GM19035 (cell line): ENCODE data around the gene DGCR2.
A peak's percentile ranks its signal among the peaks of the same experiment; 100 is the strongest.

Experiments used
- ATAC-seq: cut with Tn5 transposase; IDR thresholded peaks from one replicate; pipeline ENCODE4 v1.9.1; 2021; ENCODE audit not compliant: unreplicated experiment

The DGCR2 gene

DNA sequence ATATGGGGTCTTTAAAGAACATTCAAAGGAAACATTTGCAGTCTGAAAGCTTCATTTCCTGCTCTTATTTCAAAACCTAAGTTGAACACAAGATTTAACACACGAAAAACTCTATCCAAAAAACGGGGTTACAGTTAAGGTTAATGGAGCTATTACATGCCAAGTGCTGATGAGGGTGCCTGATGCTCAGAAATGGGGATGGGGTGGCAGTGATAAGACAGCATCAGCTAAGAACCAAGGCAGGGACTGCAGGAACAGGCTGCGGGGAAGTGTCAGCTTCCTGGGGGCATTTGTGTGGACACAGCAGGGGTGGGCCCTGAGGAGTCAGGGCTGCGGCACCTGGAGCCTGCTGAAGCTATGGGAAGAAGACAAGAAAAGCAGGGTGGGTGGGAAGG lies 12.2 kb downstream of the DGCR2 start:
- ATAC-seq = no peak

GRCh38 chr22:19109198-19110063 lies 12.8 kb downstream of the DGCR2 start:
- ATAC-seq = peak; percentile 69

GRCh38 chr22:19108807-19109197 lies 13.4 kb downstream of the DGCR2 start:
- ATAC-seq = no peak

GRCh38 chr22:19107730-19108074 lies 14.5 kb downstream of the DGCR2 start:
- ATAC-seq = no peak

DNA sequence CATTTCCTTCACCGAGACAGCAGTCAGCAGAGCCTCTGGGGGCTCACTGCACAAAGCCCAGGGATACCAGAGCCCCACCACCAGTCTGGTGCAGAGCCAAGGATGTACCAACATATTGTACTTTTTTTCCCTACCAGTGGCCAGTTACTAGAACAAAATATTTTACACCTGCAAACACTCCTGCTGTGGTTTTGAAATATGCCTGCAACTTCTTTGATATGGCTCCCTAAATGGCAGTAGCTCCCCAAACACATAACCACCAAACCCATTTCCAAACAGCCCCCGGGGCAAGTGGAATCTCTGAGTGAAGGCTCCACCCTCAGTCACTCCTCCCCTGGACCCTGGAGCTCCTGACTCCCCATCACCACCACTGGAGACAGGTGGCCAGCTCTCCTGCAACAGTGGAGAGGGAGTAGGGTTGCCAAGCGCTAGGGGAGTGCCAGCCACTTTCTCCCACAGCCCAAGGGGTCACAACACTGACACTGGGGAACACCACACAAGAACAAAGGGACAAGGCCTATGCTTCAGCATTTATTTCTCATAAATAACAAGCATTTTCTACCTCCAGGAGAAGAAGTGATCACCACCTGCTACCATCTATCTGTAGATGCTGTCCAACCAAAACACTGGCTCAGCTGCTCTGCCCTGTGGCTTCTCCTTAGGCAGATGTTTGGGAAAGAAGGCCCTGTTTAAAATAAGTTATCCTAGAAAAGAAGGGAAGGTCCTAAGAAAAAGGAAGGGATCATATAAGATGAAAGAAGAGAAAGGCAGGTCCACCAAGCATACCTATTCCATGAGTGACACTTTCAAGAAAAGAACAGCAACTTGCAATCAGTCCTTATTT lies 15.1 kb downstream of the DGCR2 start:
- ATAC-seq = no peak

- no peak for ATAC-seq
These were observed 16.1 kb downstream of the DGCR2 start for GRCh38 chr22:19105867-19106802.

DNA sequence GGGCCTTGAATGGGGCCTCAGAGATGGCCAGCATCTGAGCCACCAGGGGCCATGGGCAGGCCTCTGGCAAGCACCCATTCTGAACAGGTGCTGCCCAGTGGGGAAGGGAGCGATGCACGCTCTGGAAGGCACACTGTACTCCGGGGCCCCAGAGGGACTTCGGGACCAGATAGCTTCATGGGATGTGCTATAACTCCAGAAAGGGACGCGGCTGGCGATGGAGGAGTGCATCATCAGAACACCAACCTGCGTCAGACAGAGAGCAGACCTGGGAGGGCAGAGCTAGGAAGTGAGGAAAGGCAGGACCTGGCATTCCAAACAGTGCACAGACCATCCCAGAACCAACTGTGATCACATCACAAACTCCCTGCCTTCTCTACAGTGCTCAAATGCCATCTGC lies 16.8 kb downstream of the DGCR2 start:
- no peak for ATAC-seq

DNA sequence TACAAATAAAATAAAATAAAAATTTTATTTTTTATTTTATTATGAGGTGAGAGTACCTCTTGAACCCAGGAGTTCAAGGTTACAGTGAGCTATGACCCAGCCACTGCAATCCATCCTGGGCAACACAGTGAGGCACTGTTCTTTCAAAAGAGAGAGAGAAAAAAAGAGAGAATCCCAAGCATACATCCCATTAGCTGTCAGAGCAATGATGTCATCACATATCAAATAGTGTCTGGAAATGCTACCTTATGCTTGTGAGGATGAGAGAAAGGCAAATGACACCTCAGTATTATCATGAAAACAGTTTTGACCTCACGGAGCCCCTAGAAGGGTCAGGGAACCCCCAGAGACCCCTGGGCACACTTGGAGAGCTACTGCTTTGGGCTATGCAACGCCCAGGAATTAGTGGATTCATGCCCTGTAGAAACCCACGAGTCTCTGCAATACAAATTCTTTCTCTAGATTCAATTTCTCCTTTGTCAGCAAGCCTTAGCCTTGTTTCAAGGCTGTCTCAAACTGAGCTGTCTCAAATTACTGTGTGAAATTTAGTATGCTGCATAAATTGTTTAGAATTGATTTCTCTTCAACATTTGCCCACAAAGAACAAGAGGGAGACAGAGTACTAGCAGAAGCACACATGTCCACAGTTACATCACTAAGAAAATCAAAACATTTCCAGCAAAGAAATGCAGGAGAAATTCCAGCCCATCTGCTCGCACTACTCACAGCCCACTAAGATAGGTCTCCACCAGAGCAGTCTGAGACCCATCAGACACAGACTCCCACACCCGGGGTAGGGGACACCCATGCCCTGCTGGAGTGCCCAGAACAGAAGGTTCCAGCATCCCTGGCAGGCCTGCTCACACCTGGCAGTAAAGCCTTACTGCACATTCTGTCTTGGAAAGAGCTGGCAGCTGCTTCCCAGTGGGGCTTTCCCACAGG lies 18.1 kb downstream of the DGCR2 start:
- ATAC-seq = no peak

DNA sequence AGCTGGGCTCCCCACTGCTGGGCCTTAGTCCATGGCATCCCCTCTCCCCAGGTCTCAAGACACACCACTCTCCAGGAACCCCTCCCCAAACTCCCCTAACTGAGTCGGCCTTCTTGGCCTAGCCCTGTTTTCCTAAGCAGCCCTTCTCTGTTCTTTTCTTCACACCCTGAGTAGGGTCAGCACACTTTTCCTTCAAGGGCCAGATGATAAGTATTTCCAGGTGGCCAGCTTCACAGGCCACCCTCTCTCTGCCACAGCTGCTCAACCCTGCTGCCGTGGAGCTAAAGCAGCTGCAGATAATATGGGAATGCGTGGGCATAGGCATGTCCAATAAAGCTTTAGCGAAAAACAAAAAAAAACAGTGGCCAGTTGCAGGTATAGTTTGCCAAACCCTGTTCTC lies 24.1 kb downstream of the DGCR2 start:
- ATAC-seq = no peak

- no peak for ATAC-seq
These were observed 24.7 kb downstream of the DGCR2 start for GRCh38 chr22:19097518-19097917.

DNA sequence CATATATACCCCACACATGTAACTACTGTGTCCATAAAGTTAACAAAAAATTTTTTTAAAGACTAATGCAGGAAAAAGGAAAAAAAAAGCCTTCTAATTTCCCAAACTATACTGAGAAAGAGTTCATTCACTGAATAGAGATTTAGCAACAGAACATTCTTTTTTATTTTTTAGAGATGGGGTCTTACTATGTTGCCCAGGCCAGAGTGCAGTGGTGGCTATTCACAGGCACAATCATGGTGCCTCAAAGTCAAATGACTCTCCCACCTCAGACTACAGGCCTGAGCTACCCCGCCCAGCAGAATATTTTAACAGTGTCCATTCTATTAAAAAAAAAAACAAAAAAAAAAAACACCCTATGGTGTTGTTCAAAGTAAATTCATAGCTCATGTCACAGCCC lies 25.7 kb downstream of the DGCR2 start:
- no peak for ATAC-seq

GRCh38 chr22:19094393-19094997 lies 27.7 kb downstream of the DGCR2 start:
- ATAC-seq = no peak

DNA sequence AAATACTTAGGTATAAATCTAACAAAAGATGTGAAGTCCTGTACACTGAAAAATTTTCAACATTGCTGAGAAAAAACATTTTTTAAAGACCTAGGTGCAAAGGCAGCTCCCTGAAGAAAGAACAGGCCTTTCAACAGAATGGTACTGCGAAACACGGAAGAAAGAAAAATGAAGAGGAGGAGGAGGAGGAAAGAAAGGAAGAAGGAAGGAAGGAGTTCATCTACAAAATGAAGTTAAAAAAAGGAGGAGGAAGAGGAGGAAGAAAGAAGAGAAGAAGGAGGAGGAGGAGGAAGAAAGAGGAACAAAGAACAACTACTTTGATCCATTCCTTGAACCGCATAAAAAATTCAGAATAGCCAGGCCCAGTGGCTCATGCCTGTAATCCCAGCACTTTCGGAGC lies 29.5 kb downstream of the DGCR2 start:
- no peak for ATAC-seq

GRCh38 chr22:19090586-19091127 lies 31.6 kb downstream of the DGCR2 start:
- ATAC-seq = no peak

DNA sequence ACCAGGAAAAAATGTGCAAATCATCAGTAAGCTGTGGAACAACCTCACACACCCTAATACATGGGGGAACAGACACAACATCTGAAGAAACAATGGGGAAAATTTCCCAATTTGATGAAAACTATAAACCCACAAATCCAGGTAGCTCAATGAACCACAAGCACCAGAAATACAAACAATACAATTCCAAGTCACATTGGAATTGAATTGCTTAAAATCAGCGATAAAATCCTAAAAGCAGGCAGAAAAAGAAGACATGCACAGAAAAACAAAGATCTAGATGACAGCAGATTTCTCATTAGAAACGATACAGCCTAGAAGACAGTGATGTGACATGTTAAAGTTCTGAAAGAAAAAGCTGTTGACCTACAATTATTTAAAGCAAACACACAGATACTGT lies 32.0 kb downstream of the DGCR2 start:
- no peak for ATAC-seq

DNA sequence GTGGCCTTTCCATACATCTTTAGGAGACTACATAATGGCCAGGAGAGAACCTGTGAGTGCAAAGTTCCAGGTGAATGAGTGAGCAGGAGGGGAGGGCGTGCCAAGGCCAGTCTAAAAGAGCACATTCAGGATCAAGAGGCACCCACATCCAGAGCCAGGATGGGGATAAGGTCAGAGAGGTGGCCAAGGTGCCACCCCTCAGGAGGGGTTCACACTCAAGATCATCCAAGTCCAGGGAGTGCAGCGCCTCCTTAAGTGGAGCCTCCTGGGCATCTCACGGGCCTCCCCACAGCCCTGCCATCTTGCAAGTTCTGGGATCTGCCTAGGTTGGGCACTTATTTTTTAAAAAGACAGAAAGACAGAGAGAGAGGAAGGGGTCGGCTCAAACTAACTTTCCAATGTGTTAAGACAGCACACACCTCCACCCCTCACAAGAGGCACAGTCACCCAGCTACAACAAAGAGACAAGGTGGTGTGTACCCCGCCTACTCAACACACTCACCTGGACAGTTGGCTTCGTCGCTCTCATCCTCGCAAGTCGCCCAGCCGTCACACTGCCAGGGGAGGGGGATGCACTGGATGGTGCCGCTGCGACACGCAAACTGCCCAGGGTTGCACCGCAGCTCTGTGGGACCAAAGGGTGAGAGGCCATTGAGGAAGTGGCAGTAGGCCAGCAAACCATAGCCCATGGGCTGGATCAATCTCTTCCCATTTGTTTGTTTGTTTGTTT lies 33.2 kb downstream of the DGCR2 start:
- ATAC-seq = no peak

- no peak for ATAC-seq
These were observed 35.3 kb downstream of the DGCR2 start for GRCh38 chr22:19086896-19087295.

- ATAC-seq = no peak
These were observed 35.8 kb downstream of the DGCR2 start for GRCh38 chr22:19086417-19086816.

GRCh38 chr22:19085233-19085718 lies 36.9 kb downstream of the DGCR2 start:
- ATAC-seq = no peak
